NCI-H460 (cell line): ENCODE measurements around the gene HNF4A. TPM values are rescaled to one million over a fixed set of nuclear protein-coding genes. Genes with fewer than 3 reads are reported as not detected.

ENCODE experiments used
- small RNA-seq, 2 experiments: library from RNA; depleted of rRNA; stranded (forward); fragments of <200 nt; gene quantifications; one replicate each; pipeline ENCODE3, GENCODE V24; 2014
- total RNA-seq: library from RNA; depleted of rRNA; stranded (reverse); fragments of >200 nt; shearing (Covaris generic); gene quantifications from 2 replicates; pipeline ENCODE4 v1.2.3, GENCODE V29; 2014; rRNA removed

Gene HNF4A
- total RNA-seq, 1 experiment from 2014 or later: 0.12 TPM

Small RNA genes lying within 50 kb of the gene (small RNA-seq; reads per million reads assigned to genes)
- gene MIR3646 (0 reads per million in 2 experiments), gene RF00019 (0 reads per million in 2 experiments), gene RPL37AP1 (0.25 to 6.8 reads per million in 2 experiments)

Other genes with a start within 250 kb of the HNF4A start
- gene JPH2, start 168.5 kb upstream of the HNF4A start, total RNA-seq: 1.4 and 1.7 TPM in 2 replicates
- 32.0 and 38.0 TPM in 2 replicates for gene OSER1, start 144.9 kb upstream of the HNF4A start, total RNA-seq
- gene GDAP1L1, start 108.4 kb upstream of the HNF4A start, total RNA-seq: not detected in 2 replicates
- 13.0 and 14.3 TPM in 2 replicates for gene FITM2, start 44.5 kb upstream of the HNF4A start, total RNA-seq
- not detected in 2 replicates for gene R3HDML, start 18.7 kb upstream of the HNF4A start, total RNA-seq
- 8.2 and 11.3 TPM in 2 replicates for gene TTPAL, start 120.2 kb downstream of the HNF4A start, total RNA-seq
- gene SERINC3, start 166.4 kb downstream of the HNF4A start, total RNA-seq: 129 and 130 TPM in 2 replicates
- gene PKIG, start 226.9 kb downstream of the HNF4A start, total RNA-seq: 28.0 and 28.7 TPM in 2 replicates